Stimulated activated CD4-positive, alpha-beta T cell treated with anti-CD3 and anti-CD28 coated beads, Interleukin-15, amount 100 ng/mL, for 48 hours (primary cell): Measurements from ENCODE around the gene SUSD1.
"Not testable (repeated sequence)": the region's sequence is repeated elsewhere in the genome, so short reads cannot be mapped to it uniquely, and the experiment has no call there.

ENCODE experiments used
- DNase-seq, 2 donors: peaks; one replicate each; pipeline ENCODE4 v3.0.0-alpha.2; 2020; ENCODE audit warnings: low read depth in 2 of 2

Gene SUSD1

DNA sequence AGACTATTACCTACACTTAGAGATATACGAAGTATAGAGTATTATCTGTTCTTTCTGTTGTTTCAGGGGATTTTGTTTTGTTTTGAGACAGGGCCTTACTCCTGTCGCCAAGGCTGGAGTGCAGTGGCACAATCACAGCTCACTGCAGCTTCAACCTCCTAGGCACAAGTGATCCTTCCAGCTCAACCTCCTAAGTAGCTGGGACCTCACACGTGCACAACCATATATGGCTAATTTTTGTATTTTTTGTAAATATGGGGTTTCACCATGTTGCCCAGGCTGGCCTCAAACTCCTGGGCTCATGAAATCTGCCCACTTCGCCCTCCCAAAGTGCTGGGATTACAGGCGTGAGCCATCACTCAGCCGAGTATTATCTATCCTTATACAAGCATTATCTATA, 45.9 kb downstream of the SUSD1 start:
- no peak for DNase-seq

- not testable (repeated sequence) for DNase-seq
Measured at GRCh38 chr9:112128399-112128798, 46.7 kb downstream of the SUSD1 start.

GRCh38 chr9:112127281-112127680, 47.8 kb downstream of the SUSD1 start:
- DNase-seq, result no peak

DNA sequence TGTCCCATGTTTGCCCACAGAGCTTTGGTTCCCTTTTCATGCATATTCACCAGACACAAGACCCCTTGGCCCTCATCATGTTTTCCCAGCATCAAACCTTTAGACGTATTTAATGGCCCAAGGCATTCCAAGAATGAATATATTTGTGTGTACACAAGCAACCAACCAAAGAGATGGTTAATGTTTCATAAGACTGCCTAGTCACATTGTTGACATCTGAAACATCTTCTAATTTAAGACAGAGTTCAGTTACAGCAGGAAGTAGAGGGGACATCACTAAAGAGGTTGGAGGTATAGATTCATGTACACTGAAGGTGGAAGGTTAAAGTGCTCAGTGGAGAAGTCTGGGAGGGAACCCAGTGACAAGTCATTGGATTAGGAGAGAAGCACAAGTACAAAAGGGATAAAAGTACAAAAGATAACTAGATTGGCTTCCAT, 49.1 kb downstream of the SUSD1 start:
- DNase-seq, result no peak

- DNase-seq, result no peak
Measured at GRCh38 chr9:112124156-112124555, 50.9 kb downstream of the SUSD1 start.

DNA sequence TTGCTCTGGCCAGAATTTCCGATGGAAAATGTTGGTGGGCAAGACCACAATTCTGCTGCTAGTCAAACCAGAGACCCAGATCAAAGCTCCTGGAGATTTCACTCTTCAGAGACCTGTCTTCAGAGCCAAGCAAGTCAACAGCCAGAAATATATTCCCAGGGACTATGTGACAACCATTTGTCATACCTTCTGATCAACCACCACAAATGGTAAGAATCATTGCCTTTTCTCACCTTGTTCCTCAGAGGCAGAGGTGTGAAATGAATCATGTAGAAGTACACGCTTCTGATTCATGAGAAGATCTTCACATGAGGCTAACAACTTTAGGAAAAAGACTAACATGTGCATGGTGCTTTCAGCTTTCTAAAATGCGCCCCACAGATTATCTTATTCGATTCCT, 53.5 kb downstream of the SUSD1 start:
- no peak for DNase-seq

DNA sequence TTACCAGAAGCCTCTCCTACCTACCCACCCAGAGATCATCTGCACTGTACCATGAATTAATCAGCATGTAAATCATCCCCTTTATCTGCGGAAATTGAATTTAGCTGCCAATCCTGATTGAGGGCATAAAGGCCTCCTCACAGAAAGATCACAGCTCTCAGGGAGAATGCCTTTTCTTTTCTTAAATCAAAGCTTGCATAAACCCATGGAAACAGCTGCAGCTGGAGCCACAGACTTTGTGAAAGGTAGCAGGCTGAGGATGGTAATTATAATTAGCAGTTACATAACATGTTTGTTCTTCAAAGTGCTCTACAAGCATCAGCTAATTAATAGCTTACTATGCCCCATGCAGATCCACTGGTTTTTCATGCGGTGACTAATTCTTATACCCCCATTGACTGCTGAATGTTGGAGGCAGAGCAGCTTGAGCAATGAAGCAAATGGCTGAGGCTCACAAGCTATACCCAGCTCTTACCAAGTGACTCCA, 54.6 kb downstream of the SUSD1 start:
- DNase-seq, result no peak

GRCh38 chr9:112120030-112120341, 55.1 kb downstream of the SUSD1 start:
- DNase-seq, result no peak

GRCh38 chr9:112119225-112120029, 55.7 kb downstream of the SUSD1 start:
- no peak for DNase-seq

DNA sequence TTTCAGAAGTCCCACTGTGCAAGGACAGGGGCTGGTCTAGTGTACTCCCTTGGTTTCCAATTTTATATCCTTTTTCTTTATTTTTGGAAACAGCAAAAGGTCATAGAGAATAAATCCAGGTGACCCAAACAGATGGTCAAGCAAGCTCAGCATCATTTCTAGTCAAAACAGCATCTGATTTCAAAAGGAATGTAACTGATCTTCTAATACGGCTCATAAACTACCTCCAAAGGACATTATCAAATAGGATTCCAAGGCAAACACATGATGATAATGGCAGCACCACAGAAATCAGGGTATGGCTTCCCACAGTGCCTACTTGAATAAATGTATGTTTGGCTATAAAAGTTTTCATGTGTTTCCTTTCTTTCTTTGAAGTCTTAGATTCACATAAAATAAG, 57.1 kb downstream of the SUSD1 start:
- DNase-seq, result no peak

GRCh38 chr9:112115970-112116753, 58.9 kb downstream of the SUSD1 start:
- no peak for DNase-seq

GRCh38 chr9:112115109-112115508, 60.0 kb downstream of the SUSD1 start:
- DNase-seq, result no peak

- no peak for DNase-seq
Measured at GRCh38 chr9:112112941-112113681, 62.0 kb downstream of the SUSD1 start.

DNA sequence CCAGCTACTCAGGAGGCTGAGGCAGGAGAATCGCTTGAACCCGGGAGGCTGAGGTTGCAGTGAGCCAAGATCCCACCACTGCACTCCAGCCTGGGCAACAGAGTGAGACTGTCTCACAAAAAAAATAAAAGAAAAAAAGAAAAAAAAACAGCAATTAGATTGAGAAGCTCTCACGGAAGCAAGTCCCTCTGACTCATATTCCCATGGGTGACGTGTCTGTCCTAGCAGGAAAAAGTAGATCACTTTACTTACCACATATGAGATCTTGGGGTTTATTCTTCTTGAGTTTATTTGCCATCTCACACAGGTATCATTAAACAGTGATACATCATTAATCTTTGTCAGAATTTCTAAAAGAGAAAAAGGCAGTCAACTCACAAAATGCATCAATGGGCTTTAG, 62.6 kb downstream of the SUSD1 start:
- no peak for DNase-seq

DNA sequence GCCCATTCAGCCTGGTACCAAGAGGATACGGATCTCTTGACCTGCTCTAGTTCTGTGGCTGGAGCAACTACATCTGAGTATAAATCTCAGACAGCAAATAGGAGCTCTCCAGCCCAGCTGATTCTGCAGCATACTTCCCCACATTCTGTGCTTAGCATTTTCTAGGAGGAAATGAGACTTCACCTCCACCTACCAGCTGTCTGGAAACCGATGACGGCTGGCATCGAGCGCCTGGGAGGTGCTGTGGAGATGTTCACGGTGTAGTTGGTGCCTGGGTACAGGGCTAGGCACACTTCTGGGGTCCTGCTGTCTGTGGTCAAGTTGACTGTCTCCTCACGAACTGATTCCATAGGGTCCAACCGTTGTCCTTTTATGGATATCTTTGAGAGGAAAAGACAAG, 63.6 kb downstream of the SUSD1 start:
- DNase-seq, result no peak

GRCh38 chr9:112110777-112111113, 64.4 kb downstream of the SUSD1 start:
- DNase-seq, result no peak

DNA sequence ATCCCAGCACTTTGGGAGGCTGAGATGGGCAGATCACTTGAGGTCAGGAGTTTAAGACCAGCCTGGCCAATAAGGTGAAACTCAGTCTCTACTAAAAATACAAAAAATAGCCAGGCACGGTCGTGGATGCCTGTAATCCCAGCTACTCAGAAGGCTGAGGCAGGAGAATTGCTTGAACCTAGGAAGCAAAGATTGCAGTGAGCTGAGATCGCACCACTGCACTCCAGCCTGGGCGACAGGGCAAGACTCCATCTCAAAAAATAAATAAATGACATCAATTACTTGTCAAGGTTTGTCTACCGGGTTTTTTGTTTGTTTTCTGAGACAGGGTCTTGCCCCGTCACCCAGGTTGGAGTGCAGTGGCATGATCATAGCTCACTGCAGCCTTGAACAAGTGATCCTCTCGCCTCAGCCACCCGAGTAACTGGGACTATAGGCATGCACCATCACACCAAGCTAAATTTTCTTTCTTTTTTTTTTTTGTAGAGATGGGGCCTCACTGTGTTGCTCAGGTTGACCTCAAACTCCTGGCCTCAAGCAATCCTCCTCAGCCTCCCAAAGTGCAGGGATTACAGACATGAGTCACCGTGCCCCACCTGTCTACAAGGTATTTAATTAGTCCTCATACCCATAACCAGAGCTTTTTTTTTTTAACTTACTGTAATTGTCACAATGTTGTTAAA, 64.9 kb downstream of the SUSD1 start:
- no peak for DNase-seq

DNA sequence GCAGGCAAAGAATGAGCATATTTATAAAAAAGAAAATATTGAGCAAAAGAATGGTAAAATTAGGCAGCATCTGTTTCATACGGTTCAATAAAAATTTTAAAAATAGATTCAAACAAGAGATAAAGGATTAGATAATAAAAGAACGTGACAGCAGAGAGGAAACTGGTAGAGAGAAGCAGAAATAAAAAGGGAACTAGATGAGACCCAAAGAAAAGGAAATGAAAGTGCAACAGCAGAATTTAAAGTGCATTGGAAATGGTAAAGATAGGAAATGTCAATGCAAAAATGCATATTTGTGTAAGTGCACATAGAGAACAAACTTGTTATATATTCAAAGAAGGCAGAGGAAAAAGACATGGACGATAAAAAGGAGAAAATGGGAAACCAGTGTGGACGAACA, 70.2 kb downstream of the SUSD1 start:
- DNase-seq, result no peak

DNA sequence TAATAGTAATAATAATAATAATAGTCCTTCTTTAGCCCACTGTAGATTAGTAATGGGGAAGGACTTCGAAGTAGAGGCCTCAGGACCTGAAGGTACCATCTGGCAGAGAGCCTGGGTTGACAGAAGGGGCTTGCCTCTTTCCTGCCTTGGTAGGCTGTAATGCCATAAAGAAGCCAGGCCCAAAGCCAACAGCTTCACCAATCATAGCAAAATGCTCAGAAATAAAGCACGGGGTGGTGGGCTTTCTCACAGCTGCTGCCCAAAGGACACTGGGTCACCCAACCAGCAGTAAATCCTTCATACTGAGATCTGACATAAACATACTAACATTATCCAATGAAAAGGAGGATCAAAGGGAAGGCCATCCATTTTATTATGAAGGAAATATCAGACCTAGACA, 70.7 kb downstream of the SUSD1 start:
- DNase-seq, result no peak

- DNase-seq, result no peak
Measured at GRCh38 chr9:112103405-112103804, 71.7 kb downstream of the SUSD1 start.

- DNase-seq, result peak; percentile 38 to 63
Measured at GRCh38 chr9:112097712-112098688, 77.1 kb downstream of the SUSD1 start.
